Fibroblast of lung (primary cell): Measurements from ENCODE around the gene UPB1. TPM values are rescaled to one million over a fixed set of nuclear protein-coding genes. Genes with fewer than 3 reads are reported as not detected.

Source experiments
- DNase-seq, 2 donors: peaks; one replicate each; pipeline versions ENCODE4 v3.0.0 to v3.0.0-alpha.2; 2010; ENCODE audit warnings: low read depth in 2 of 2
- H2AFZ ChIP-seq: 2 replicates; pipeline ENCODE4 v1.5.1; 2012; ENCODE audit warnings: low read length, control low read depth, inconsistent platforms
- H3K27ac ChIP-seq: 2 replicates; pipeline ENCODE4 v1.5.1; 2011; ENCODE audit warnings: low read length, control low read depth; ENCODE audit not compliant: insufficient read depth
- H3K27me3 ChIP-seq: 2 replicates; pipeline ENCODE4 v1.5.1; 2011; ENCODE audit warnings: mild to moderate bottlenecking, low read length; ENCODE audit not compliant: control insufficient read depth, insufficient read depth
- H3K36me3 ChIP-seq: 2 replicates; pipeline ENCODE4 v1.5.1; 2011; ENCODE audit warnings: low read length; ENCODE audit not compliant: control insufficient read depth, insufficient read depth
- H3K4me1 ChIP-seq: 2 replicates; pipeline ENCODE4 v1.5.1; 2011; ENCODE audit warnings: low read length; ENCODE audit not compliant: control insufficient read depth, insufficient read depth; ENCODE audit errors: extremely low read depth
- H3K4me2 ChIP-seq: 2 replicates; pipeline ENCODE4 v1.5.1; 2011; ENCODE audit warnings: low read length, control low read depth; ENCODE audit not compliant: insufficient read depth; ENCODE audit errors: extremely low read depth
- H3K4me3 ChIP-seq, 4 experiments: fragments of 200-600 bp in 1 of 4; sonication (generic) in 1 of 4; replicated peaks in 1 of 4; 2 replicates each; pipeline ENCODE4 v1.5.1; 2011 to 2016; ENCODE audit warnings: low read length in 4 of 4, low read depth in 3 of 4, mild to moderate bottlenecking in 3 of 4, control low read depth in 2 of 4, inconsistent platforms in 1 of 4, mixed read lengths in 1 of 4; ENCODE audit not compliant: insufficient read depth in 1 of 4; ENCODE audit errors: control extremely low read depth in 1 of 4
- H3K79me2 ChIP-seq: 2 replicates; pipeline ENCODE4 v1.5.1; 2012; ENCODE audit warnings: mild to moderate bottlenecking, low read length, inconsistent platforms; ENCODE audit not compliant: control insufficient read depth, insufficient read depth
- H3K9ac ChIP-seq: 2 replicates; pipeline ENCODE4 v1.5.1; 2011; ENCODE audit warnings: mild to moderate bottlenecking, low read length, control low read depth; ENCODE audit not compliant: insufficient read depth
- H3K9me3 ChIP-seq: 2 replicates; pipeline ENCODE4 v1.5.1; 2012; ENCODE audit warnings: low read depth, low read length; ENCODE audit not compliant: control insufficient read depth, insufficient read depth
- H4K20me1 ChIP-seq: 2 replicates; pipeline ENCODE4 v1.5.1; 2011; ENCODE audit warnings: low read length; ENCODE audit not compliant: control insufficient read depth, insufficient read depth; ENCODE audit errors: extremely low read depth
- CTCF ChIP-seq, 2 donors: IDR thresholded peaks in 1 of 2; conservative IDR thresholded peaks in 1 of 2; 1 replicate in 1 of 2; 2 replicates in 1 of 2; pipeline ENCODE4 v1.5.1; 2011 to 2012; ENCODE audit warnings: low read length in 2 of 2, control low read depth in 1 of 2, inconsistent platforms in 1 of 2, low read depth in 1 of 2, mild to moderate bottlenecking in 1 of 2
- EZH2 ChIP-seq: IDR thresholded peaks from 2 replicates; pipeline ENCODE4 v1.5.1; 2012; ENCODE audit warnings: low read length, control low read depth, mild to moderate bottlenecking; ENCODE audit errors: missing control alignments
- polyA plus RNA-seq, 2 donors: library from polyadenylated mRNA; depleted of rRNA in 1 of 2; stranded (reverse) in 1 of 2; unstranded in 1 of 2; fragments of >200 nt; gene quantifications; 2 replicates each; pipeline ENCODE4 v1.2.1, GENCODE V29; 2011 to 2012; ENCODE audit warnings: missing spikeins in 1 of 2
- total RNA-seq: library from RNA; depleted of rRNA; stranded (reverse); fragments of >200 nt; gene quantifications from 2 replicates; pipeline ENCODE4 v1.2.1, GENCODE V29; 2014

Gene UPB1
- total and polyA plus RNA-seq, 2 donors (not counting 1 experiment from before 2014, with no cell fraction given): 0.05 TPM; not detected in 1

DNA sequence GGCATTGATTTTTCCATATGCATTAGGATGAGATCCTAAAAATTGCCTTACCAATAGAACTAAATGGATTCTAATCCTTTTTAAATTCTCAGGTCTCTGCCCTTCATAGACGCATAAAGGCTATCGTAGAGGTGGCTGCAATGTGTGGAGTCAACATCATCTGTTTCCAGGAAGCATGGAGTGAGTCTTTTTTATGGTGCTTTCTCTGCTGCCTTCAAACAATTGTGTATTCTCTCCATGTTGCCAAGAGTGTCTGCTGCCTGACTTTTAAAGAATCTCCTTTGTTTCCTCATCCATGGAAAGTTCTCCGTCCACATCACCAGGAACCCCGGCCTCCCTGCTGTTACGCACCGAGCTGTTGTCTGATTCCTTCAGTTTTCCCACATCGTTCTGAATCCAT, 6.9 kb downstream of the UPB1 start:
- Histone ChIP-seq H3K79me2 (no peaks in the 10 kb centered on the region), H3K36me3 (no peaks in the 10 kb centered on the region), H3K4me1 (peaks cover 2% of the 10 kb centered on the region), H4K20me1 (no peaks in the 10 kb centered on the region), H3K4me2 (no peak overlapping the region), H2AFZ (no peak overlapping the region), H3K27me3 (peaks cover 5% of the 10 kb centered on the region), H3K4me3 (no peak overlapping the region), H3K9ac (no peak overlapping the region), H3K27ac (no peak overlapping the region), H3K9me3 (no peaks in the 10 kb centered on the region)
- no peak for DNase-seq
- TF ChIP-seq CTCF (conservative IDR thresholded peaks at IDR 0.05 in 1 of 2, IDR thresholded peaks at IDR 0.05 in 1 of 2; ENCODE audit: low read depth in 1 of 2, low read length in 2 of 2) (no peak), EZH2 (no peak)

- Histone ChIP-seq H3K36me3 (no peaks in the 10 kb centered on the region), H3K4me3 (no peak overlapping the region), H3K27me3 (peaks cover 5% of the 10 kb centered on the region), H3K79me2 (no peaks in the 10 kb centered on the region), H2AFZ (no peak overlapping the region), H3K4me2 (no peak overlapping the region), H3K4me1 (peaks cover 2% of the 10 kb centered on the region), H3K9ac (no peak overlapping the region), H3K27ac (no peak overlapping the region), H3K9me3 (no peaks in the 10 kb centered on the region), H4K20me1 (no peaks in the 10 kb centered on the region)
- no peak for DNase-seq
- no peak for TF ChIP-seq CTCF (conservative IDR thresholded peaks at IDR 0.05 in 1 of 2, IDR thresholded peaks at IDR 0.05 in 1 of 2; ENCODE audit: low read depth in 1 of 2, low read length in 2 of 2)
- no peak for TF ChIP-seq EZH2
These were observed 7.4 kb downstream of the UPB1 start for GRCh38 chr22:24502541-24502940.

DNA sequence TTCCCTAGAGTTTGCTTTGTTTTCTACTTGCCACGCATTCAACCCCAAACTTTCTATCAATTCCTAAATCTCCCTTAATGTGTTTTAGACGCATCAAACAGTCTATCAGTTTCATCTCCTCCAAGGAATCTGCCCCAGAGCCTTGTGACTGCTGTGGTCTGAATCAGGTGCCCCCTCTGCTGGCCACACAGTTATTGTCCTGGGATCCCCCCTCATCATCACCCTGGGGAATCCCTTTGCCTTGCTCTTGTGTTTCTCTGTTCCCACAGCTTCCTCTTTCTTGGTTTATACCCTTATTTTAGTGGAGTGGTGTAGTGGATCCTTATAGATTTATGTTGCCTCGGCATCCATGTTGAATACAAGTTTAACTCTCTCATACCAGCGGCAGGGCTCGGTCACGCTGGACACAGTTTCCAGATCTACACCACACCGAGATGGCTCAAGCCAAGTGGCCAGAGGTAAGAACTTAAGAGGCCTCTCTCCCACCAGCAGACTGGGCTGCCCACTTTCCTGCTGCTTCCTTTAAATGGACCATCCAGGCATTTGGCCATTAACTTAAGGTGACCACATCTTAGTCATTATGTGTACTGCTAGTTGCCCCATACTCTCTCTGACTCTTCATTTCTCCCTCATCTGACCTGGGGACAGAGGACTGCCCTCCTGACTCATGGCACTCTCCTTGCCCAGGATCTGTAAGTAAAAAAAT, 8.2 kb downstream of the UPB1 start:
- TF ChIP-seq EZH2: no peak
- TF ChIP-seq CTCF (conservative IDR thresholded peaks at IDR 0.05 in 1 of 2, IDR thresholded peaks at IDR 0.05 in 1 of 2; ENCODE audit: low read depth in 1 of 2, low read length in 2 of 2): peak; percentile 73
- Histone ChIP-seq H3K4me2 (no peak overlapping the region), H3K36me3 (no peaks in the 10 kb centered on the region), H3K27ac (no peak overlapping the region), H3K27me3 (peaks cover 1% of the 10 kb centered on the region), H2AFZ (no peak overlapping the region), H3K79me2 (no peaks in the 10 kb centered on the region), H3K9ac (no peak overlapping the region), H3K4me1 (peaks cover 2% of the 10 kb centered on the region), H3K9me3 (no peaks in the 10 kb centered on the region), H4K20me1 (no peaks in the 10 kb centered on the region), H3K4me3 (no peak overlapping the region)
- DNase-seq: peak; percentile 39 to 58
